Neuronal stem cell (in vitro differentiated cells): ENCODE data around the gene GDPD5. TPM values are rescaled to one million over a fixed set of nuclear protein-coding genes. Genes with fewer than 3 reads are reported as not detected.

Source experiments
- small RNA-seq: library from polyadenylated mRNA; stranded (forward); fragments of <200 nt; extraction: miRNeasy Mini kit (QIAGEN cat#:217004); gene quantifications from one replicate; pipeline ENCODE3, GENCODE V24; 2013; ENCODE audit not compliant: insufficient read depth

GDPD5 gene

Small RNAs within 50 kb of the gene (small RNA-seq; reads per million reads assigned to genes)
- gene SNORD15A = not detected
- 670 reads per million, percentile 99 among the genes with 10 or more reads in this experiment for gene SNORD15B
